ENCODE results near the gene ZNF471.

DNA sequence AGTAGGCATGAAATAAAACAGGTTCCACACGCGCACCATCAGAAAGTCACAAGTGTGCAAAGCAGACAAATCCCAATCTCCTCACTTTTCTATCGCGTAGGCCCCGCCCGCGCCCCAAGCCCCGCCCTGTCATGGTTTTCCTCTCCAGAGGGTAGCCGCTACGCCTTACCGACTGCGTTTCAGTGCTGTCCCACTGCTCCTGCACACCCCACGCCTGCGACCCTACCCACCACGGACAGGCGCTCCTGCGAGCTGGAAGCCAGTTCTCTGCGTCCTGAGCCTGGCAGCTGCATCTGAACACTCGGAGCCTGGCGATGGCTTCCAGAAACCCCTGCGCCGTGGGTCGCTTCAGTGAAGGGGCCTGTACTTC is 59.2 kb downstream of the ZNF471 start:
- TF ChIP-seq, protein P1, sequence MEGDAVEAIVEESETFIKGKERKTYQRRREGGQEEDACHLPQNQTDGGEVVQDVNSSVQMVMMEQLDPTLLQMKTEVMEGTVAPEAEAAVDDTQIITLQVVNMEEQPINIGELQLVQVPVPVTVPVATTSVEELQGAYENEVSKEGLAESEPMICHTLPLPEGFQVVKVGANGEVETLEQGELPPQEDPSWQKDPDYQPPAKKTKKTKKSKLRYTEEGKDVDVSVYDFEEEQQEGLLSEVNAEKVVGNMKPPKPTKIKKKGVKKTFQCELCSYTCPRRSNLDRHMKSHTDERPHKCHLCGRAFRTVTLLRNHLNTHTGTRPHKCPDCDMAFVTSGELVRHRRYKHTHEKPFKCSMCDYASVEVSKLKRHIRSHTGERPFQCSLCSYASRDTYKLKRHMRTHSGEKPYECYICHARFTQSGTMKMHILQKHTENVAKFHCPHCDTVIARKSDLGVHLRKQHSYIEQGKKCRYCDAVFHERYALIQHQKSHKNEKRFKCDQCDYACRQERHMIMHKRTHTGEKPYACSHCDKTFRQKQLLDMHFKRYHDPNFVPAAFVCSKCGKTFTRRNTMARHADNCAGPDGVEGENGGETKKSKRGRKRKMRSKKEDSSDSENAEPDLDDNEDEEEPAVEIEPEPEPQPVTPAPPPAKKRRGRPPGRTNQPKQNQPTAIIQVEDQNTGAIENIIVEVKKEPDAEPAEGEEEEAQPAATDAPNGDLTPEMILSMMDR (IDR thresholded peaks at IDR 0.05), result no peak
- TF ChIP-seq POLR2A (IDR thresholded peaks at IDR 0.05) (no peak), POLR2AphosphoS5 (IDR thresholded peaks at IDR 0.05) (no peak)
